Progenitor cell of endocrine pancreas (in vitro differentiated cells): Measurements from ENCODE around the gene NRXN3. TPM values are rescaled to one million over a fixed set of nuclear protein-coding genes. Genes with fewer than 3 reads are reported as not detected.

Source experiments
- DNase-seq: peaks from one replicate; pipeline ENCODE4 v3.0.0; 2021; ENCODE audit warnings: low spot score; ENCODE audit not compliant: unreplicated experiment
- H3K27ac Mint-ChIP-seq: 2 replicates; pipeline ENCODE4 v1.8.0; 2021; ENCODE audit warnings: mild to moderate bottlenecking, moderate library complexity, mixed read lengths
- H3K27me3 Mint-ChIP-seq: 2 replicates; pipeline ENCODE4 v1.8.0; 2021; ENCODE audit warnings: mixed read lengths
- H3K36me3 Mint-ChIP-seq: 2 replicates; pipeline ENCODE4 v1.8.0; 2022; ENCODE audit warnings: mixed read lengths; ENCODE audit not compliant: insufficient read depth
- H3K4me1 Mint-ChIP-seq: 2 replicates; pipeline ENCODE4 v1.8.0; 2021; ENCODE audit warnings: low read depth, mixed read lengths
- H3K4me3 Mint-ChIP-seq: 2 replicates; pipeline ENCODE4 v1.8.0; 2021; ENCODE audit warnings: low read depth, mild to moderate bottlenecking, moderate library complexity, mixed read lengths
- H3K9me3 Mint-ChIP-seq: 2 replicates; pipeline ENCODE4 v1.8.0; 2021; ENCODE audit warnings: low read depth, mixed read lengths
- total RNA-seq: library from RNA; stranded (reverse); gene quantifications from 2 replicates; pipeline ENCODE4 v1.2.1, GENCODE V29; 2021
- TF ChIP-seq, protein P1 (sequence below): fragments of 200-600 bp; sonication (generic); IDR thresholded peaks from one replicate; pipeline ENCODE4 v1.5.0; 2021; ENCODE audit warnings: antibody characterized with exemption, mild to moderate bottlenecking; ENCODE audit not compliant: unreplicated experiment

The NRXN3 gene
- total RNA-seq, 1 donor from 2014 or later = 22.1 TPM

DNA sequence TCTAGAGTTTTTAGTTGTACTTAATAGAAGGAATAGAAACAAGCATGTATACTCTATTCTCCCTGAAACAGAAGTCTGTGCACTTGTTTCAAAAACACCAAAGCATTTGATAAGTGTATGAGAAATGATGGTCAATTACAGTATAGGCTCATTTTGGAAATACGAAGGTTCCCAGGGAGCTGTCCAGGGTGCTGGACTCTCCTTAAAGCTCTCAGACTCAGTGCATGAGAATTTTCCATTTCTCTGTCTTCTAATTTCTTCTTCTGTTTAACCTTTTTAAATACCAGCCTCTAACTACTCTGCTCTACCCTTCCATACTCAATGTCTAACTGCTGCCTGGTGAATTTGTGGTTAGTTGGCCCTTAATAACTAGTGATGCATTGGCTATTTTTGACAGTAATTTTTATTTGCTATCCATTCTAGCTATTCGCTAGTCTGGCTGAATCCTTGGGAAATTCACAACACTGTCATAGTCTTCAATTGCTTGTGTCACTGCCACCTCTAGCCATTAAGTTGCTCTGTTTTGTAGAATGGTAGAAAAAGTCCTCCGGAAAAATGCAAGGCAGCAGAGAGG is 229.2 kb downstream of the NRXN3 start:
- H3K4me3 Mint-ChIP-seq = no peak overlapping the region
- no peaks in the 10 kb centered on the region for H3K9me3 Mint-ChIP-seq
- DNase-seq = peak; percentile 43
- H3K36me3 Mint-ChIP-seq = no peaks in the 10 kb centered on the region
- H3K4me1 Mint-ChIP-seq = no peaks in the 10 kb centered on the region
- TF ChIP-seq, protein P1, sequence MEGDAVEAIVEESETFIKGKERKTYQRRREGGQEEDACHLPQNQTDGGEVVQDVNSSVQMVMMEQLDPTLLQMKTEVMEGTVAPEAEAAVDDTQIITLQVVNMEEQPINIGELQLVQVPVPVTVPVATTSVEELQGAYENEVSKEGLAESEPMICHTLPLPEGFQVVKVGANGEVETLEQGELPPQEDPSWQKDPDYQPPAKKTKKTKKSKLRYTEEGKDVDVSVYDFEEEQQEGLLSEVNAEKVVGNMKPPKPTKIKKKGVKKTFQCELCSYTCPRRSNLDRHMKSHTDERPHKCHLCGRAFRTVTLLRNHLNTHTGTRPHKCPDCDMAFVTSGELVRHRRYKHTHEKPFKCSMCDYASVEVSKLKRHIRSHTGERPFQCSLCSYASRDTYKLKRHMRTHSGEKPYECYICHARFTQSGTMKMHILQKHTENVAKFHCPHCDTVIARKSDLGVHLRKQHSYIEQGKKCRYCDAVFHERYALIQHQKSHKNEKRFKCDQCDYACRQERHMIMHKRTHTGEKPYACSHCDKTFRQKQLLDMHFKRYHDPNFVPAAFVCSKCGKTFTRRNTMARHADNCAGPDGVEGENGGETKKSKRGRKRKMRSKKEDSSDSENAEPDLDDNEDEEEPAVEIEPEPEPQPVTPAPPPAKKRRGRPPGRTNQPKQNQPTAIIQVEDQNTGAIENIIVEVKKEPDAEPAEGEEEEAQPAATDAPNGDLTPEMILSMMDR = no peak
- no peak overlapping the region for H3K27ac Mint-ChIP-seq
- H3K27me3 Mint-ChIP-seq = peaks cover 14% of the 10 kb centered on the region

DNA sequence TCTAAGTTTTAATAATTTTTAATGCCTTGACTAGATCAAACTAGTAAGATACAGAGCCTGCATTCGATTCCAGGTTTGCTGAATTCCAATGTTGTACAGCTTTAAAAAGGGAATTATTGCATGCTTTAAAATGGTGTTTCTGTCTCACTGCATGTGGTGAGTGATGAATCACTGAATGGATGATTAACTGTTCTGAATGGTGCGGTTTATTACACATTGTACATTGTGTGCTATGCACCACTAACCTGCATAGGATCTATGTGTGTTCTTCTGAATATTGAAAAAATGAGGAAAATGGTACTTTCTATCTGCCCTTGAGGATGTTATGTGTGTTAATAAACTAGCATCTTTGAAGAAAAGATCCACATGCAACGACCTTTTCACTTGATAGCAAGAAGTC is 231.7 kb downstream of the NRXN3 start:
- peaks cover 14% of the 10 kb centered on the region for H3K27me3 Mint-ChIP-seq
- H3K36me3 Mint-ChIP-seq = no peaks in the 10 kb centered on the region
- no peaks in the 10 kb centered on the region for H3K4me1 Mint-ChIP-seq
- H3K9me3 Mint-ChIP-seq = no peaks in the 10 kb centered on the region
- no peak overlapping the region for H3K27ac Mint-ChIP-seq
- no peak overlapping the region for H3K4me3 Mint-ChIP-seq
- DNase-seq = no peak
- TF ChIP-seq, protein P1 = no peak

DNA sequence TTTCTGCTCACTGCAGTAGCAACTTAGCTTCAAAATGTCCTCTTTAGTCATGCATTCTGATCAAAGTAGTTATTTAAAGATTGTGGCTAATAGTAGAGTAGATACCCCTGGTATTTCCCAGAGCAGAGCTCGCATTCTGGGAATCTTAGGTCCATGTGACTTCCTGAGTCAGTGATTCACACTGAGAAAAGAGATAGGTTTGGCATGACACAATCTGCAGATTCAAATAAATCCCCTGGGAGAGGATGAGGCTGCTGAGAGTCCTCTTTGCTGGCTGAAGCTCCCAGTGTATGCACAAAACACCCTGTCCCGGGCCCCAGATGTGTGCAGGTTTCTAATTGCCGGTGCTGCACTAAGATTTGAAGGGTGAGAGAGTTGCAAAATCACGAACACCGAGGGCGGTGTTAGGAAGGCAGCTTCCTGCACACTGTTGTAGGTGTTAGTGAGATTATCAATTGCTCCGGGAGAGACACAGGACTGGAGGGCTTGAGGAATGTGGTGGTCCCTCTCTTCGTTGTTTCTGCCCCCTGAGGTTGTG is 233.2 kb downstream of the NRXN3 start:
- TF ChIP-seq, protein P1 = no peak
- H3K27ac Mint-ChIP-seq = no peak overlapping the region
- no peak overlapping the region for H3K4me3 Mint-ChIP-seq
- peaks cover 17% of the 10 kb centered on the region for H3K27me3 Mint-ChIP-seq
- no peaks in the 10 kb centered on the region for H3K36me3 Mint-ChIP-seq
- H3K4me1 Mint-ChIP-seq = no peaks in the 10 kb centered on the region
- DNase-seq = no peak
- H3K9me3 Mint-ChIP-seq = no peaks in the 10 kb centered on the region

DNA sequence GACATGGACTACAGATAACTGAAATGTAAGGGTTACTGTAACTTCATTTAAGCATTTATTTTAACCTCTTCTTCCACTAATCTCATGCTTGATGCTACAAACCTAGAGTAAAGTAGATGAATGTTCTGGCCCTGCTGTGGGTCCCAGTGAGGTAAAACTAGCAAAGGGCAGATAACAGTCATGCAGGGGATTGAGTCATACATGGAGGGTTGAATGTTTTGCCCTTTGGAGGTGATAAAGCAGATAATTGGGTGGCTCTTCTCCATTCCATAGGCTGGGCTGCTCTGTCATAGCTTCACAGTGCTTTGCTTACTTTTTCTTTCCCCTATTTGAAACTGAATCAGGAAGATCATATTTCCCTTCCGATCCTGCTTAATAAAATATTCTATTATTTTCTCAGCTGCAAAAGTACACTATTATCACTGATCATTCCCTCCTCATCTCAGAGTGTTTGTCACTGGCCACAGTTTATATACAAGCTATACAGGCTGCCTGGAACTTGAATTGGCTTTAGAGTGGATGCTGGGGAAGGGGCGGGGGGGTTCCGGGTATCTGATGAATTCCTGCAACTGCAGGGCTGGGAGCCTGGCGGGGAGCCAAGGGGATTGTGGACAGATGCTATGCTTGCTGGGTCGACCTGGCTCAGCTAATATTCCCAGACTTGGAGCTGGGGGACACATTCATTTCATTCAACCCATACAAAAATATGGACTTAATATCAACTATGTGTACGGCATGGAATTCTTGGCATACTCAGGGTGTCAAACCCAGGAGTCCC is 235.1 kb downstream of the NRXN3 start:
- Mint-ChIP-seq H3K27ac (no peak overlapping the region), H3K27me3 (peaks cover 18% of the 10 kb centered on the region), H3K9me3 (no peaks in the 10 kb centered on the region), H3K36me3 (no peaks in the 10 kb centered on the region), H3K4me1 (no peaks in the 10 kb centered on the region), H3K4me3 (no peak overlapping the region)
- TF ChIP-seq, protein P1 = no peak
- DNase-seq = no peak

DNA sequence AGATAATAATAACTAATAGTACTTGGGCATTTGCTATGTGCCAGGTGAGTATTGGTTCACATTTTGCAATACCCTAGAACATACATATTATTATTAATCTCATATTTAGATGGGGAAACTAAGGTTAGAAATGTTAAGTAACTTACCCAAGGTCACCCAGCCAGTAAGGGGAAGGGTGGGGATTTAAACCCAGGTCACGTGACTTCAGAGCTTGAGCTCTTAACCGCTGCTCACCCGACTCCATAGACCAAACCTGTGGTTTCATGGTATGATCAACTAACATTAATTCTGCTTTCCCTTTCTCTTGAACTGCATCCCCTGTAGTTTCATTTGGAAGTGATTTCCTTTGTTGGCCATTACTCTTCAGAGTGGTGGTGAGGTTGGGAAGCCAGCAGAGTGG is 242.3 kb downstream of the NRXN3 start:
- TF ChIP-seq, protein P1 = no peak
- Mint-ChIP-seq H3K4me3 (no peak overlapping the region), H3K9me3 (no peaks in the 10 kb centered on the region), H3K27me3 (peaks cover 5% of the 10 kb centered on the region), H3K36me3 (no peaks in the 10 kb centered on the region), H3K27ac (no peak overlapping the region), H3K4me1 (no peaks in the 10 kb centered on the region)
- DNase-seq = no peak
